HEK293T (cell line): ENCODE data around the gene LHX2.

Source experiments
- FOXK2 ChIP-seq: fragments of 450-650 bp; IDR thresholded peaks from 2 replicates; pipeline ENCODE4 v1.6.1; 2016; ENCODE audit warnings: mild to moderate bottlenecking
- TARDBP ChIP-seq: fragments of 450-650 bp; IDR thresholded peaks from 2 replicates; pipeline ENCODE4 v1.6.1; 2016

- no peak for TF ChIP-seq FOXK2
- no peak for TF ChIP-seq TARDBP
These were observed 10.9 kb downstream of the LHX2 start for GRCh38 chr9:124022201-124023121.
